Measurements from ENCODE around the gene TMEM18. TPM values are rescaled to one million over a fixed set of nuclear protein-coding genes. Genes with fewer than 3 reads are reported as not detected.

Gene TMEM18
- polyA plus RNA-seq, 1 of the 3 experiments (the other 2 are of a cell fraction): 29.3 TPM

DNA sequence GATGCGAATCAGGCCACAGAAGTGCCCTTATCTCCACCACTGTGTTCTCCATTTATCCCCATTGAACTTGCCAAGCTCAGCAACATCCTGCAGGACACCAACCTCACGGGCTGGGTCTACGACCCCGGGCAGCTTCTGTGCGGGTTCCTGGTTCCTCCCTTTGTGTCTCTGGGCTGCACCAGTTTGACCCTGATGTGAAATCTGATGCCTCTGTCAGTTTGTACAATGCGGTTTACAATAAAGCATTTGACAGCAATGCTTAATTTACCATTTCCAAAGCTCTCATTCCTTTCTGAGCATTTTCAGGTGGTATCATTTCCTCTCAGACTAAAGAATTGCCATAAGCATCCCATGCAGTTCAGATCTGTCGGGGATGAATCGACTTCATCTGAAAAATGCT is 3.3 kb upstream of the TMEM18 start:
- peaks cover 18% of the 10 kb centered on the region; the same call in 1 of the 2 replicates for H3K79me2 ChIP-seq (ENCODE audit: insufficient read depth)
- peaks cover 9% of the 10 kb centered on the region for H3F3A ChIP-seq (replicated peaks; ENCODE audit: insufficient read depth)
- POLR2A ChIA-PET: no interaction called here
- no peak for DNase-seq
- H2AFZ ChIP-seq (ENCODE audit: low read depth): no peak overlapping the region
- CTCF ChIA-PET: interaction anchor here (2.2 to 2.4 kb wide), 2 partner anchors 13 to 34 kb away, joined by 4 to 6 read pairs; no protein-coding TSS in a partner anchor
- H3K4me1 ChIP-seq (ENCODE audit: control insufficient read depth in 1 of 2, insufficient read depth in 2 of 2, low read depth in 1 of 2, low read length in 1 of 2): peaks cover 3 to 18% of the 10 kb centered on the region in 2 experiments
- no peaks in the 10 kb centered on the region for H3K9me3 ChIP-seq
- 84% methylated on average over 7 of the region's 8 CpGs for WGBS (ENCODE audit: low lambda C conversion rate)
- no peaks in the 10 kb centered on the region for H3K36me3 ChIP-seq (replicated peaks in 1 of 2; ENCODE audit: control insufficient read depth in 1 of 2, insufficient read depth in 2 of 2, low read length in 1 of 2)
- H3K9me2 ChIP-seq: no peaks in the 10 kb centered on the region
- no peaks in the 10 kb centered on the region for H3K27me3 ChIP-seq (ENCODE audit: insufficient read depth)
- no peak overlapping the region for H3K9ac ChIP-seq
- TF ChIP-seq TCF12 (IDR thresholded peaks at IDR 0.05) (no peak), NFIC (IDR thresholded peaks at IDR 0.05; ENCODE audit: borderline replicate concordance) (no peak), RFX5 (IDR thresholded peaks at IDR 0.05; ENCODE audit: low read length) (no peak), MEF2A (IDR thresholded peaks at IDR 0.05; ENCODE audit: borderline replicate concordance, low read depth) (no peak), RXRA (IDR thresholded peaks at IDR 0.05; ENCODE audit: borderline replicate concordance, low read depth) (no peak), GABPA (IDR thresholded peaks at IDR 0.05; ENCODE audit: low read depth) (no peak), FOSL2 (IDR thresholded peaks at IDR 0.05; ENCODE audit: borderline replicate concordance, low read depth) (no peak), SMC3 (IDR thresholded peaks at IDR 0.05; ENCODE audit: low read depth, low read length) (no peak), POLR2AphosphoS5 (IDR thresholded peaks at IDR 0.05; ENCODE audit: low read depth, low read length) (no peak), GATA2 (CRISPR knock-in tag; IDR thresholded peaks at IDR 0.05) (no peak), EP300 (IDR thresholded peaks at IDR 0.05; ENCODE audit: borderline replicate concordance in 1 of 2, low read depth in 1 of 2, low read length in 1 of 2) (no peak), TEAD4 (IDR thresholded peaks at IDR 0.05; ENCODE audit: borderline replicate concordance, insufficient read depth) (no peak), YY1 (IDR thresholded peaks at IDR 0.05; ENCODE audit: low read depth) (no peak)
- TF ChIP-seq, protein P1, sequence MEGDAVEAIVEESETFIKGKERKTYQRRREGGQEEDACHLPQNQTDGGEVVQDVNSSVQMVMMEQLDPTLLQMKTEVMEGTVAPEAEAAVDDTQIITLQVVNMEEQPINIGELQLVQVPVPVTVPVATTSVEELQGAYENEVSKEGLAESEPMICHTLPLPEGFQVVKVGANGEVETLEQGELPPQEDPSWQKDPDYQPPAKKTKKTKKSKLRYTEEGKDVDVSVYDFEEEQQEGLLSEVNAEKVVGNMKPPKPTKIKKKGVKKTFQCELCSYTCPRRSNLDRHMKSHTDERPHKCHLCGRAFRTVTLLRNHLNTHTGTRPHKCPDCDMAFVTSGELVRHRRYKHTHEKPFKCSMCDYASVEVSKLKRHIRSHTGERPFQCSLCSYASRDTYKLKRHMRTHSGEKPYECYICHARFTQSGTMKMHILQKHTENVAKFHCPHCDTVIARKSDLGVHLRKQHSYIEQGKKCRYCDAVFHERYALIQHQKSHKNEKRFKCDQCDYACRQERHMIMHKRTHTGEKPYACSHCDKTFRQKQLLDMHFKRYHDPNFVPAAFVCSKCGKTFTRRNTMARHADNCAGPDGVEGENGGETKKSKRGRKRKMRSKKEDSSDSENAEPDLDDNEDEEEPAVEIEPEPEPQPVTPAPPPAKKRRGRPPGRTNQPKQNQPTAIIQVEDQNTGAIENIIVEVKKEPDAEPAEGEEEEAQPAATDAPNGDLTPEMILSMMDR (IDR thresholded peaks at IDR 0.05): no peak
- TF ChIP-seq, protein P2, sequence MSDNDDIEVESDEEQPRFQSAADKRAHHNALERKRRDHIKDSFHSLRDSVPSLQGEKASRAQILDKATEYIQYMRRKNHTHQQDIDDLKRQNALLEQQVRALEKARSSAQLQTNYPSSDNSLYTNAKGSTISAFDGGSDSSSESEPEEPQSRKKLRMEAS (IDR thresholded peaks at IDR 0.05; ENCODE audit: low read depth): no peak
- TF ChIP-seq, protein P3, sequence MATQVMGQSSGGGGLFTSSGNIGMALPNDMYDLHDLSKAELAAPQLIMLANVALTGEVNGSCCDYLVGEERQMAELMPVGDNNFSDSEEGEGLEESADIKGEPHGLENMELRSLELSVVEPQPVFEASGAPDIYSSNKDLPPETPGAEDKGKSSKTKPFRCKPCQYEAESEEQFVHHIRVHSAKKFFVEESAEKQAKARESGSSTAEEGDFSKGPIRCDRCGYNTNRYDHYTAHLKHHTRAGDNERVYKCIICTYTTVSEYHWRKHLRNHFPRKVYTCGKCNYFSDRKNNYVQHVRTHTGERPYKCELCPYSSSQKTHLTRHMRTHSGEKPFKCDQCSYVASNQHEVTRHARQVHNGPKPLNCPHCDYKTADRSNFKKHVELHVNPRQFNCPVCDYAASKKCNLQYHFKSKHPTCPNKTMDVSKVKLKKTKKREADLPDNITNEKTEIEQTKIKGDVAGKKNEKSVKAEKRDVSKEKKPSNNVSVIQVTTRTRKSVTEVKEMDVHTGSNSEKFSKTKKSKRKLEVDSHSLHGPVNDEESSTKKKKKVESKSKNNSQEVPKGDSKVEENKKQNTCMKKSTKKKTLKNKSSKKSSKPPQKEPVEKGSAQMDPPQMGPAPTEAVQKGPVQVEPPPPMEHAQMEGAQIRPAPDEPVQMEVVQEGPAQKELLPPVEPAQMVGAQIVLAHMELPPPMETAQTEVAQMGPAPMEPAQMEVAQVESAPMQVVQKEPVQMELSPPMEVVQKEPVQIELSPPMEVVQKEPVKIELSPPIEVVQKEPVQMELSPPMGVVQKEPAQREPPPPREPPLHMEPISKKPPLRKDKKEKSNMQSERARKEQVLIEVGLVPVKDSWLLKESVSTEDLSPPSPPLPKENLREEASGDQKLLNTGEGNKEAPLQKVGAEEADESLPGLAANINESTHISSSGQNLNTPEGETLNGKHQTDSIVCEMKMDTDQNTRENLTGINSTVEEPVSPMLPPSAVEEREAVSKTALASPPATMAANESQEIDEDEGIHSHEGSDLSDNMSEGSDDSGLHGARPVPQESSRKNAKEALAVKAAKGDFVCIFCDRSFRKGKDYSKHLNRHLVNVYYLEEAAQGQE (IDR thresholded peaks at IDR 0.05; ENCODE audit: low read depth, low read length): no peak
- TF ChIP-seq, protein P4, sequence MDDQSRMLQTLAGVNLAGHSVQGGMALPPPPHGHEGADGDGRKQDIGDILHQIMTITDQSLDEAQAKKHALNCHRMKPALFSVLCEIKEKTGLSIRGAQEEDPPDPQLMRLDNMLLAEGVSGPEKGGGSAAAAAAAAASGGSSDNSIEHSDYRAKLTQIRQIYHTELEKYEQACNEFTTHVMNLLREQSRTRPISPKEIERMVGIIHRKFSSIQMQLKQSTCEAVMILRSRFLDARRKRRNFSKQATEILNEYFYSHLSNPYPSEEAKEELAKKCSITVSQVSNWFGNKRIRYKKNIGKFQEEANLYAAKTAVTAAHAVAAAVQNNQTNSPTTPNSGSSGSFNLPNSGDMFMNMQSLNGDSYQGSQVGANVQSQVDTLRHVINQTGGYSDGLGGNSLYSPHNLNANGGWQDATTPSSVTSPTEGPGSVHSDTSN (IDR thresholded peaks at IDR 0.05): no peak
- TF ChIP-seq, protein P5, sequence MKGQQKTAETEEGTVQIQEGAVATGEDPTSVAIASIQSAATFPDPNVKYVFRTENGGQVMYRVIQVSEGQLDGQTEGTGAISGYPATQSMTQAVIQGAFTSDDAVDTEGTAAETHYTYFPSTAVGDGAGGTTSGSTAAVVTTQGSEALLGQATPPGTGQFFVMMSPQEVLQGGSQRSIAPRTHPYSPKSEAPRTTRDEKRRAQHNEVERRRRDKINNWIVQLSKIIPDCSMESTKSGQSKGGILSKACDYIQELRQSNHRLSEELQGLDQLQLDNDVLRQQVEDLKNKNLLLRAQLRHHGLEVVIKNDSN (IDR thresholded peaks at IDR 0.05; ENCODE audit: borderline replicate concordance, low read depth): no peak
- no peak overlapping the region for H3K4me3 ChIP-seq (ENCODE audit: low read depth in 2 of 2, low read length in 1 of 2)
- H3K4me2 ChIP-seq: no peak overlapping the region
- H4K20me1 ChIP-seq (ENCODE audit: insufficient read depth): peaks cover 7% of the 10 kb centered on the region
- H3K27ac ChIP-seq (ENCODE audit: low read depth in 2 of 2, low read length in 1 of 2): no peak overlapping the region

All from SK-N-SH (cell line).